Measurements from ENCODE around the gene FMNL3.
"Not testable (repeated sequence)": the region's sequence is repeated elsewhere in the genome, so short reads cannot be mapped to it uniquely, and the experiment has no call there.

Gene FMNL3

GRCh38 chr12:49707128-49707811 lies at the start of gene FMNL3:
TSS of gene FMNL3 (minus strand) at chr12:49707405. CDS start at chr12:49707180, 225 bp downstream.
- DNase-seq: peak; percentile 93

- DNase-seq: no peak
These were observed 43.8 kb upstream of the FMNL3 start for GRCh38 chr12:49750996-49751393.

GRCh38 chr12:49750027-49750995 lies 43.1 kb upstream of the FMNL3 start:
- DNase-seq: peak; percentile 42

GRCh38 chr12:49748800-49749199 lies 41.6 kb upstream of the FMNL3 start:
- DNase-seq: no peak

- no peak for DNase-seq
These were observed 41.1 kb upstream of the FMNL3 start for GRCh38 chr12:49748306-49748705.

GRCh38 chr12:49744363-49744885 lies 37.2 kb upstream of the FMNL3 start:
- no peak for DNase-seq

GRCh38 chr12:49741882-49742620 lies 34.8 kb upstream of the FMNL3 start:
- peak; percentile 92 for DNase-seq

GRCh38 chr12:49740930-49741881 lies 34.0 kb upstream of the FMNL3 start, which contains the start of gene TMBIM6:
TSS of gene TMBIM6 (plus strand) at chr12:49741557. CDS start at chr12:49752494, 10,937 bp downstream.
- DNase-seq: peak; percentile 100

- DNase-seq: not testable (repeated sequence)
These were observed 33.1 kb upstream of the FMNL3 start for GRCh38 chr12:49740277-49740676.

GRCh38 chr12:49738721-49739120 lies 31.5 kb upstream of the FMNL3 start:
- DNase-seq: not testable (repeated sequence)

GRCh38 chr12:49734900-49735299 lies 27.7 kb upstream of the FMNL3 start:
- not testable (repeated sequence) for DNase-seq

- DNase-seq: no peak
These were observed 26.2 kb upstream of the FMNL3 start for GRCh38 chr12:49733219-49734017.

GRCh38 chr12:49730568-49731101 lies 23.4 kb upstream of the FMNL3 start:
- peak; percentile 47 for DNase-seq

- DNase-seq: no peak
These were observed 22.8 kb upstream of the FMNL3 start for GRCh38 chr12:49730050-49730449.

- DNase-seq: no peak
These were observed 21.2 kb upstream of the FMNL3 start for GRCh38 chr12:49728446-49728845.

- DNase-seq: not testable (repeated sequence)
These were observed 14.2 kb upstream of the FMNL3 start for GRCh38 chr12:49721355-49721754.

- DNase-seq: no peak
These were observed 13.0 kb upstream of the FMNL3 start for GRCh38 chr12:49720214-49720613.

GRCh38 chr12:49717800-49718199 lies 10.6 kb upstream of the FMNL3 start:
- not testable (repeated sequence) for DNase-seq

GRCh38 chr12:49716553-49716952 lies 9.3 kb upstream of the FMNL3 start:
- no peak for DNase-seq

- DNase-seq: not testable (repeated sequence)
These were observed 6.7 kb upstream of the FMNL3 start for GRCh38 chr12:49713952-49714351.

All from hematopoietic multipotent progenitor cell treated with erythropoietin and hydrocortisone succinate and interleukin-3 and kit ligand, for 8 days (in vitro differentiated cells).